Adrenal gland (tissue), 12 donors: Measurements from ENCODE around the gene TOR4A. TPM values are rescaled to one million over a fixed set of nuclear protein-coding genes. Genes with fewer than 3 reads are reported as not detected.

ENCODE experiments used
- DNase-seq, 7 donors: peaks; one replicate each; pipeline ENCODE4 v3.0.0-alpha.2; 2019 to 2020
- H3K27ac ChIP-seq, 5 donors: fragments of 200-600 bp; sonication (generic) in 4 of 5; 1 replicate in 3 of 5; 2 replicates in 2 of 5; pipeline versions ENCODE4 v1.5.1 to v1.8.0; 2016 to 2020; ENCODE audit warnings: mild to moderate bottlenecking in 1 of 5
- H3K27me3 ChIP-seq: fragments of 200-600 bp; 2 replicates; pipeline ENCODE4 v1.8.0; 2021
- H3K36me3 ChIP-seq, 2 donors: fragments of 200-600 bp; replicated peaks in 1 of 2; 1 replicate in 1 of 2; 2 replicates in 1 of 2; pipeline versions ENCODE4 v1.5.1 to v1.8.0; 2018 to 2022
- H3K4me1 ChIP-seq, 2 donors: fragments of 200-600 bp; replicated peaks in 1 of 2; 1 replicate in 1 of 2; 2 replicates in 1 of 2; pipeline versions ENCODE4 v1.5.1 to v1.8.0; 2018 to 2021
- H3K4me3 ChIP-seq, 4 donors: fragments of 200-600 bp; sonication (generic) in 3 of 4; one replicate each; pipeline ENCODE4 v1.5.1; 2016 to 2018
- H3K9me3 ChIP-seq, 3 donors: fragments of 200-600 bp; sonication (generic) in 1 of 3; replicated peaks in 1 of 3; 1 replicate in 2 of 3; 2 replicates in 1 of 3; pipeline versions ENCODE4 v1.5.1 to v1.8.0; 2016 to 2021
- POLR2A ChIP-seq, 2 donors: fragments of 450-650 bp; IDR thresholded peaks; one replicate each; pipeline ENCODE4 v1.6.1; 2017; ENCODE audit warnings: antibody characterized with exemption in 2 of 2, mild to moderate bottlenecking in 2 of 2, moderate library complexity in 1 of 2
- WGBS, 4 donors: extraction: QIAGEN DNeasy Blood & Tissue Kit in 2 of 4; methylation state at CpG; one replicate each; pipeline versions ENCODE4 v1.1.5 to v1.1.7; 2013 to 2017; 5-methylcytosine and 5-hydroxymethylcytosine counted together
- intact Hi-C, 2 donors: fragments of 100-400 bp; cut with DNase I; formaldehyde crosslinking; loops; one replicate each; pipeline versions ENCODE4 v1.14.1 to v1.15.0; 2022 to 2023
- polyA plus RNA-seq, 3 donors: library from polyadenylated mRNA; stranded (reverse); fragments of 200-250 nt in 2 of 3; fragments of 350-450 nt in 1 of 3; fragmentation: Illumina TruSeq in 1 of 3; extraction: RNeasy Lipid Tissue Mini Kit (QIAGEN cat#74804) in 1 of 3; gene quantifications; one replicate each; pipeline ENCODE4 v1.2.3, GENCODE V29; 2013 to 2014
- total RNA-seq, 9 donors: library from RNA; depleted of rRNA in 4 of 9; stranded (reverse); fragments of >200 nt in 4 of 9; fragments of 120-200 nt in 1 of 9; fragmentation: NEBNext Ultra II Directional in 1 of 9; extraction: Animal tissue kit (Norgen Biotek cat#: 25700) in 1 of 9; gene quantifications; one replicate each; pipeline versions ENCODE4 v1.1.0 to v1.2.4, GENCODE V29; 2013 to 2023
- TF ChIP-seq, protein P1 (sequence below), 6 experiments: fragments of 450-650 bp in 4 of 6; fragments of 200-600 bp in 2 of 6; sonication (generic) in 1 of 6; IDR thresholded peaks; 1 replicate in 5 of 6; 2 replicates in 1 of 6; pipeline versions ENCODE4 v1.5.1 to v1.8.0; 2016 to 2021; ENCODE audit warnings: antibody characterized with exemption in 6 of 6, mild to moderate bottlenecking in 2 of 6, moderate library complexity in 1 of 6
- donor health status: healthy with polysubstance abuse.
- donor health status: Bipolar disorder and iron deficiency.
- donor health status: DM: yes; HTN: yes; CAD: no.
- donor health status: DM: no; HTN: no; CAD: no.
- donor health status: DM: no; HTN: no; CAD: no.
- donor health status: DM: yes; HTN: yes; CAD: no.

The TOR4A gene
- total and polyA plus RNA-seq, 12 donors, result 0.49 to 21.5 (median 7.4) TPM

GRCh38 chr9:137295849-137296669 is 18.5 kb downstream of the TOR4A start:
- no peaks in the 10 kb centered on the region for H3K9me3 ChIP-seq

GRCh38 chr9:137296670-137297664 is 19.4 kb downstream of the TOR4A start:
- DNase-seq, result peak in 6 of 7 donors; percentile 69 to 88 (median 76)
- peaks cover 3 to 25% of the 10 kb centered on the region in 2 donors for H3K4me1 ChIP-seq
- peak overlapping the region in 1 of 4 donors; percentile 60 for H3K4me3 ChIP-seq
- intact Hi-C loops, result loop anchor here (2.0 to 10.0 kb wide), 3 partner anchors 110 to 228 kb away; no protein-coding TSS in a partner anchor
- H3K27ac ChIP-seq, result peak overlapping the region in 3 of 5 donors; percentile 10 to 77 (median 63)
- no peaks in the 10 kb centered on the region for H3K36me3 ChIP-seq
- 42 to 47% (median 44%) methylated on average over 11 to 24 of the region's 24 CpGs for WGBS, 4 donors
- H3K27me3 ChIP-seq, result peaks cover 26% of the 10 kb centered on the region
- H3K9me3 ChIP-seq, result no peaks in the 10 kb centered on the region
- TF ChIP-seq, protein P1, sequence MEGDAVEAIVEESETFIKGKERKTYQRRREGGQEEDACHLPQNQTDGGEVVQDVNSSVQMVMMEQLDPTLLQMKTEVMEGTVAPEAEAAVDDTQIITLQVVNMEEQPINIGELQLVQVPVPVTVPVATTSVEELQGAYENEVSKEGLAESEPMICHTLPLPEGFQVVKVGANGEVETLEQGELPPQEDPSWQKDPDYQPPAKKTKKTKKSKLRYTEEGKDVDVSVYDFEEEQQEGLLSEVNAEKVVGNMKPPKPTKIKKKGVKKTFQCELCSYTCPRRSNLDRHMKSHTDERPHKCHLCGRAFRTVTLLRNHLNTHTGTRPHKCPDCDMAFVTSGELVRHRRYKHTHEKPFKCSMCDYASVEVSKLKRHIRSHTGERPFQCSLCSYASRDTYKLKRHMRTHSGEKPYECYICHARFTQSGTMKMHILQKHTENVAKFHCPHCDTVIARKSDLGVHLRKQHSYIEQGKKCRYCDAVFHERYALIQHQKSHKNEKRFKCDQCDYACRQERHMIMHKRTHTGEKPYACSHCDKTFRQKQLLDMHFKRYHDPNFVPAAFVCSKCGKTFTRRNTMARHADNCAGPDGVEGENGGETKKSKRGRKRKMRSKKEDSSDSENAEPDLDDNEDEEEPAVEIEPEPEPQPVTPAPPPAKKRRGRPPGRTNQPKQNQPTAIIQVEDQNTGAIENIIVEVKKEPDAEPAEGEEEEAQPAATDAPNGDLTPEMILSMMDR (IDR thresholded peaks at IDR 0.05), result no peak
- peak in 1 of 2 donors; percentile 45 for TF ChIP-seq POLR2A (IDR thresholded peaks at IDR 0.05)

More at GRCh38 chr9:137295849-137296669, 18.5 kb downstream of the TOR4A start:
- H3K4me3 ChIP-seq, result peak overlapping the region in 1 of 4 donors; percentile 60
- intact Hi-C loops, result loop anchor here (2.0 to 10.0 kb wide), 3 partner anchors 111 to 229 kb away; no protein-coding TSS in a partner anchor
- WGBS, 4 donors, result 7 to 21% (median 9%) methylated on average over 16 to 77 of the region's 78 CpGs
- H3K4me1 ChIP-seq, result peaks cover 3 to 20% of the 10 kb centered on the region in 2 donors
- peaks cover 26% of the 10 kb centered on the region for H3K27me3 ChIP-seq
- DNase-seq, result no peak
- peak overlapping the region in 3 of 5 donors; percentile 10 to 77 (median 63) for H3K27ac ChIP-seq
- no peaks in the 10 kb centered on the region for H3K36me3 ChIP-seq
- TF ChIP-seq, protein P1 (IDR thresholded peaks at IDR 0.05), result no peak
- TF ChIP-seq POLR2A (IDR thresholded peaks at IDR 0.05), result no peak

- Histone ChIP-seq H3K27ac (peak overlapping the region in 1 of 5 donors; percentile 66), H3K27me3 (peaks cover 26% of the 10 kb centered on the region)
- WGBS, 4 donors, result 58 to 77% (median 69%) methylated on average over 2 to 7 of the region's 7 CpGs
Measured at GRCh38 chr9:137297966-137298365, 20.4 kb downstream of the TOR4A start.

More at GRCh38 chr9:137297966-137298365, 20.4 kb downstream of the TOR4A start:
- intact Hi-C loops, result loop anchor here (2.0 to 10.0 kb wide), 3 partner anchors 109 to 227 kb away; no protein-coding TSS in a partner anchor
- Histone ChIP-seq H3K4me3 (no peak overlapping the region), H3K9me3 (no peaks in the 10 kb centered on the region), H3K36me3 (no peaks in the 10 kb centered on the region), H3K4me1 (peaks cover 3 to 28% of the 10 kb centered on the region in 2 donors)
- no peak for TF ChIP-seq POLR2A (IDR thresholded peaks at IDR 0.05)
- TF ChIP-seq, protein P1 (IDR thresholded peaks at IDR 0.05), result no peak
- DNase-seq, result no peak
